Lower lobe of right lung (tissue), 2 donors: ENCODE measurements around the gene GALNT9. TPM values are rescaled to one million over a fixed set of nuclear protein-coding genes. Genes with fewer than 3 reads are reported as not detected.

Experiments used
- ATAC-seq, 2 donors: fragments of 200-7000 bp; cut with Tn5 transposase; one replicate each; pipeline ENCODE4 v1.9.1; 2020 to 2022; ENCODE audit warnings: mild to moderate bottlenecking in 2 of 2, moderate library complexity in 2 of 2
- DNase-seq: peaks from one replicate; pipeline ENCODE4 v3.0.0-alpha.2; 2020
- H3K27ac ChIP-seq: fragments of 200-600 bp; one replicate; pipeline ENCODE4 v1.8.0; 2022
- H3K27me3 ChIP-seq: fragments of 200-600 bp; one replicate; pipeline ENCODE4 v1.8.0; 2022; ENCODE audit warnings: low read depth
- H3K36me3 ChIP-seq: fragments of 200-600 bp; one replicate; pipeline ENCODE4 v1.8.0; 2022; ENCODE audit warnings: mild to moderate bottlenecking
- H3K4me1 ChIP-seq: fragments of 200-600 bp; one replicate; pipeline ENCODE4 v1.8.0; 2022
- H3K4me3 ChIP-seq: fragments of 200-600 bp; one replicate; pipeline ENCODE4 v1.8.0; 2022; ENCODE audit warnings: mild to moderate bottlenecking
- H3K9me3 ChIP-seq: fragments of 200-600 bp; one replicate; pipeline ENCODE4 v1.8.0; 2022
- CTCF ChIP-seq: fragments of 200-600 bp; IDR thresholded peaks from one replicate; pipeline ENCODE4 v1.8.0; 2022; ENCODE audit warnings: antibody characterized with exemption, mild to moderate bottlenecking
- intact Hi-C: fragments of 100-400 bp; cut with DNase I; formaldehyde crosslinking; loops from one replicate; pipeline ENCODE4 v1.11.0; 2022
- total RNA-seq: library from RNA; stranded (reverse); fragmentation: NEBNext Ultra II Directional; extraction: Animal tissue kit (Norgen Biotek cat#: 25700); gene quantifications from one replicate; pipeline ENCODE4 v1.2.1, GENCODE V29; 2021
- donor health status: DM: no; HTN: yes; CAD: no; lungs with severe emphysema.

The GALNT9 gene
- total RNA-seq, 1 donor from 2014 or later: not detected

GRCh38 chr12:132161796-132162507, 167.4 kb downstream of the GALNT9 start:
- peaks cover 14% of the 10 kb centered on the region for H3K4me1 ChIP-seq
- H3K27me3 ChIP-seq: no peaks in the 10 kb centered on the region
- H3K27ac ChIP-seq: peak overlapping the region; percentile 11
- intact Hi-C loops: no loop called here
- H3K36me3 ChIP-seq: no peaks in the 10 kb centered on the region
- DNase-seq (no peak), ATAC-seq (no peak)
- H3K9me3 ChIP-seq: no peaks in the 10 kb centered on the region
- H3K4me3 ChIP-seq: peak overlapping the region; percentile 23
- no peak for TF ChIP-seq CTCF

- no peak overlapping the region for H3K4me3 ChIP-seq
- intact Hi-C loops: no loop called here
- H3K36me3 ChIP-seq: no peaks in the 10 kb centered on the region
- no peak for TF ChIP-seq CTCF
- ATAC-seq (no peak), DNase-seq (no peak)
- no peaks in the 10 kb centered on the region for H3K9me3 ChIP-seq
- no peaks in the 10 kb centered on the region for H3K27me3 ChIP-seq
- no peak overlapping the region for H3K27ac ChIP-seq
- peaks cover 14% of the 10 kb centered on the region for H3K4me1 ChIP-seq
These were observed 168.2 kb downstream of the GALNT9 start for GRCh38 chr12:132161036-132161781.

- Histone ChIP-seq H3K27me3 (no peaks in the 10 kb centered on the region), H3K36me3 (no peaks in the 10 kb centered on the region), H3K4me3 (no peak overlapping the region), H3K9me3 (no peaks in the 10 kb centered on the region), H3K27ac (no peak overlapping the region), H3K4me1 (peaks cover 14% of the 10 kb centered on the region)
- intact Hi-C loops: no loop called here
- DNase-seq: no peak
- no peak for TF ChIP-seq CTCF
- ATAC-seq: no peak
These were observed 168.8 kb downstream of the GALNT9 start for GRCh38 chr12:132160601-132161035.

- no peak overlapping the region for H3K4me3 ChIP-seq
- no peak for DNase-seq
- H3K4me1 ChIP-seq: peaks cover 14% of the 10 kb centered on the region
- TF ChIP-seq CTCF: no peak
- no peaks in the 10 kb centered on the region for H3K9me3 ChIP-seq
- no peak for ATAC-seq
- intact Hi-C loops: no loop called here
- no peaks in the 10 kb centered on the region for H3K36me3 ChIP-seq
- no peak overlapping the region for H3K27ac ChIP-seq
- H3K27me3 ChIP-seq: no peaks in the 10 kb centered on the region
These were observed 169.4 kb downstream of the GALNT9 start for GRCh38 chr12:132160016-132160415.

GRCh38 chr12:132159555-132160003, 169.8 kb downstream of the GALNT9 start:
- ATAC-seq (no peak), DNase-seq (no peak)
- no peak for TF ChIP-seq CTCF
- Histone ChIP-seq H3K27me3 (no peaks in the 10 kb centered on the region), H3K4me3 (no peak overlapping the region), H3K27ac (no peak overlapping the region), H3K36me3 (no peaks in the 10 kb centered on the region), H3K9me3 (no peaks in the 10 kb centered on the region), H3K4me1 (peaks cover 15% of the 10 kb centered on the region)
- intact Hi-C loops: no loop called here
